IMR-90 (cell line): ENCODE data around the gene NEURL1B. TPM values are rescaled to one million over a fixed set of nuclear protein-coding genes. Genes with fewer than 3 reads are reported as not detected.

Experiments used
- ATAC-seq: fragments of 200-7000 bp; cut with Tn5 transposase; 2 replicates; pipeline ENCODE4 v1.9.1; 2020; ENCODE audit warnings: low read depth, mild to moderate bottlenecking, moderate library complexity
- BruUV-seq: library from RNA; stranded (reverse); fragments of 400-500 nt; replicated peaks from 2 replicates; lab custom pipeline; 2021; lab: Mats Ljungman, UMichigan
- CTCF ChIA-PET: fragments of 300-600 bp; formaldehyde crosslinking; extraction: SDS; loops from one replicate; lab custom pipeline; 2021; ENCODE audit warnings: antibody characterized with exemption; lab: Yijun Ruan, JAX
- POLR2A ChIA-PET: fragments of 300-600 bp; sonication (Branson Sonifier 250); formaldehyde crosslinking; loops from one replicate; lab custom pipeline; 2022; ENCODE audit warnings: antibody characterized with exemption; ENCODE audit not compliant: unreplicated experiment; lab: Charles Lee
- DNase-seq: peaks from one replicate; pipeline ENCODE4 v3.0.0; 2013
- H2AFZ ChIP-seq: replicated peaks from 2 replicates; pipeline ENCODE3; 2013; ENCODE audit warnings: low read length, mild to moderate bottlenecking; ENCODE audit not compliant: poor library complexity
- H2AK5ac ChIP-seq: 2 replicates; pipeline ENCODE4 v1.6.1; 2013; ENCODE audit warnings: low read depth, low read length, inconsistent platforms
- H2AK9ac ChIP-seq: replicated peaks from 2 replicates; pipeline ENCODE3; 2013; ENCODE audit warnings: mild to moderate bottlenecking, low read depth, low read length, moderate library complexity; ENCODE audit not compliant: poor library complexity
- H2BK120ac ChIP-seq: 2 replicates; pipeline ENCODE4 v1.6.1; 2013; ENCODE audit warnings: low read depth, low read length, inconsistent platforms
- H2BK15ac ChIP-seq: 3 replicates; pipeline ENCODE4 v1.6.1; 2013; ENCODE audit warnings: low read depth, low read length, inconsistent platforms
- H2BK20ac ChIP-seq: 2 replicates; pipeline ENCODE4 v1.6.1; 2013; ENCODE audit warnings: low read depth, mild to moderate bottlenecking, inconsistent platforms, low read length, moderate library complexity
- H2BK5ac ChIP-seq: 2 replicates; pipeline ENCODE4 v1.6.1; 2013; ENCODE audit warnings: mild to moderate bottlenecking, low read depth, low read length, inconsistent platforms; ENCODE audit not compliant: poor library complexity, severe bottlenecking
- H3K14ac ChIP-seq: replicated peaks from 2 replicates; pipeline ENCODE4 v1.6.1; 2013; ENCODE audit warnings: low read depth, low read length, inconsistent platforms
- H3K18ac ChIP-seq: 2 replicates; pipeline ENCODE4 v1.6.1; 2013; ENCODE audit warnings: low read depth, low read length, control low read depth
- H3K23ac ChIP-seq: 2 replicates; pipeline ENCODE4 v1.6.1; 2013; ENCODE audit warnings: low read depth, low read length, inconsistent platforms
- H3K27ac ChIP-seq: 2 replicates; pipeline ENCODE4 v1.5.1; 2013; ENCODE audit warnings: mild to moderate bottlenecking, control low read depth, low read length; ENCODE audit not compliant: insufficient read depth
- H3K27me3 ChIP-seq: 2 replicates; pipeline ENCODE4 v1.6.1; 2013; ENCODE audit warnings: low read length; ENCODE audit not compliant: control insufficient read depth, insufficient read depth
- H3K36me3 ChIP-seq: 2 replicates; pipeline ENCODE4 v1.6.1; 2013; ENCODE audit warnings: low read length, mixed read lengths; ENCODE audit not compliant: control insufficient read depth, insufficient read depth
- H3K4ac ChIP-seq: 2 replicates; pipeline ENCODE4 v1.6.1; 2013; ENCODE audit warnings: low read depth, low read length, inconsistent platforms
- H3K4me1 ChIP-seq: 2 replicates; pipeline ENCODE4 v1.6.1; 2013; ENCODE audit warnings: low read length, mixed read lengths; ENCODE audit not compliant: control insufficient read depth, insufficient read depth
- H3K4me2 ChIP-seq: 2 replicates; pipeline ENCODE4 v1.6.1; 2013; ENCODE audit warnings: low read depth, mild to moderate bottlenecking, control low read depth, low read length, moderate library complexity
- H3K4me3 ChIP-seq: 2 replicates; pipeline ENCODE4 v1.5.1; 2013; ENCODE audit warnings: low read depth, mild to moderate bottlenecking, control low read depth, low read length, moderate library complexity; ENCODE audit not compliant: insufficient read depth
- H3K56ac ChIP-seq: 2 replicates; pipeline ENCODE4 v1.6.1; 2013; ENCODE audit warnings: low read length, inconsistent platforms; ENCODE audit not compliant: insufficient read depth; ENCODE audit errors: extremely low read depth
- H3K79me1 ChIP-seq, 2 experiments: 2 replicates each; pipeline ENCODE4 v1.6.1; 2013; ENCODE audit warnings: low read length in 2 of 2, inconsistent platforms in 1 of 2, low read depth in 1 of 2
- H3K9ac ChIP-seq: 2 replicates; pipeline ENCODE4 v1.6.1; 2013; ENCODE audit warnings: low read depth, low read length, control low read depth
- H3K9me1 ChIP-seq: 2 replicates; pipeline ENCODE4 v1.6.1; 2013; ENCODE audit warnings: low read length, inconsistent platforms; ENCODE audit not compliant: insufficient read depth
- H3K9me3 ChIP-seq: 2 replicates; pipeline ENCODE4 v1.6.1; 2013; ENCODE audit warnings: low read length; ENCODE audit not compliant: control insufficient read depth, insufficient read depth
- H4K20me1 ChIP-seq: 2 replicates; pipeline ENCODE4 v1.6.1; 2013; ENCODE audit warnings: low read length, inconsistent platforms; ENCODE audit not compliant: insufficient read depth
- H4K5ac ChIP-seq: 2 replicates; pipeline ENCODE4 v1.6.1; 2013; ENCODE audit warnings: mild to moderate bottlenecking, low read depth, low read length, control low read depth
- H4K8ac ChIP-seq, 2 experiments: 2 replicates each; pipeline ENCODE4 v1.6.1; 2013; ENCODE audit warnings: low read depth in 2 of 2, low read length in 2 of 2, control low read depth in 1 of 2, inconsistent platforms in 1 of 2
- H4K91ac ChIP-seq: 2 replicates; pipeline ENCODE4 v1.6.1; 2013; ENCODE audit warnings: low read depth, low read length, inconsistent platforms; ENCODE audit not compliant: insufficient read depth
- BHLHE40 ChIP-seq: fragments of 150-350 bp; IDR thresholded peaks from 2 replicates; pipeline ENCODE4 v1.6.1; 2016; ENCODE audit warnings: mild to moderate bottlenecking, low read depth, low read length
- CEBPB ChIP-seq: IDR thresholded peaks from 2 replicates; pipeline ENCODE4 v1.6.1; 2012; ENCODE audit warnings: low read depth, low read length, improper control_type of control experiment
- CHD1 ChIP-seq: IDR thresholded peaks from 2 replicates; pipeline ENCODE4 v1.6.1; 2012; ENCODE audit warnings: low read depth, low read length, improper control_type of control experiment
- ELK1 ChIP-seq: fragments of 150-350 bp; IDR thresholded peaks from 2 replicates; pipeline ENCODE4 v1.6.1; 2016; ENCODE audit warnings: low read depth, mild to moderate bottlenecking, low read length, moderate library complexity, borderline replicate concordance
- FOS ChIP-seq: fragments of 150-350 bp; IDR thresholded peaks from 2 replicates; pipeline ENCODE4 v1.6.1; 2016; ENCODE audit warnings: low read depth, low read length
- MAFK ChIP-seq: IDR thresholded peaks from 2 replicates; pipeline ENCODE4 v1.6.1; 2012; ENCODE audit warnings: low read depth, low read length, improper control_type of control experiment
- MAZ ChIP-seq: IDR thresholded peaks from 2 replicates; pipeline ENCODE4 v1.6.1; 2012; ENCODE audit warnings: low read depth, mild to moderate bottlenecking, low read length, improper control_type of control experiment, moderate library complexity, borderline replicate concordance
- MXI1 ChIP-seq: IDR thresholded peaks from 2 replicates; pipeline ENCODE4 v1.6.1; 2012; ENCODE audit warnings: low read depth, mild to moderate bottlenecking, low read length, moderate library complexity, borderline replicate concordance
- NFE2L2 ChIP-seq: fragments of 150-350 bp; IDR thresholded peaks from 2 replicates; pipeline ENCODE4 v1.6.1; 2016; ENCODE audit warnings: low read depth, mild to moderate bottlenecking, low read length
- POLR2A ChIP-seq: IDR thresholded peaks from 2 replicates; pipeline ENCODE4 v1.6.1; 2012; ENCODE audit warnings: mild to moderate bottlenecking, low read depth, low read length
- RAD21 ChIP-seq: IDR thresholded peaks from 2 replicates; pipeline ENCODE4 v1.6.1; 2012; ENCODE audit warnings: low read length, improper control_type of control experiment
- RCOR1 ChIP-seq: IDR thresholded peaks from 2 replicates; pipeline ENCODE4 v1.6.1; 2012; ENCODE audit warnings: mild to moderate bottlenecking, low read length, improper control_type of control experiment; ENCODE audit not compliant: insufficient replicate concordance
- RFX5 ChIP-seq: IDR thresholded peaks from 2 replicates; pipeline ENCODE4 v1.8.0; 2012; ENCODE audit warnings: low read depth, mild to moderate bottlenecking, low read length, moderate library complexity
- SMC3 ChIP-seq: fragments of 150-350 bp; IDR thresholded peaks from 2 replicates; pipeline ENCODE4 v1.6.1; 2016; ENCODE audit warnings: low read depth, mild to moderate bottlenecking, antibody characterized with exemption, low read length, moderate library complexity
- USF2 ChIP-seq: fragments of 150-350 bp; IDR thresholded peaks from 2 replicates; pipeline ENCODE4 v1.6.1; 2017; ENCODE audit warnings: mild to moderate bottlenecking, antibody characterized with exemption, low read length, low read depth
- WGBS, 2 experiments: methylation state at CpG; one replicate each; pipeline versions ENCODE4 v1.1.5 to v1.1.7; 2013; ENCODE audit warnings: missing lambda C conversion rate in 2 of 2; ENCODE audit not compliant: insufficient read length in 1 of 2; ENCODE audit errors: extremely low coverage in 2 of 2; 5-methylcytosine and 5-hydroxymethylcytosine counted together
- dilution Hi-C: fragments of 300-500 bp; cut with HindIII; formaldehyde crosslinking; loops from one replicate; pipeline ENCODE4 v1.14.3; 2018; ENCODE audit warnings: low sequenced_read_pairs; ENCODE audit not compliant: unreplicated experiment
- in situ Hi-C: fragments of 300-500 bp; cut with MboI; formaldehyde crosslinking; loops from 3 replicates; pipeline ENCODE4 v1.14.3; 2019; ENCODE audit warnings: low sequenced_read_pairs, inconsistent platforms, mixed read lengths
- intact Hi-C: fragments of 100-400 bp; cut with micrococcal nuclease; formaldehyde crosslinking; loops from 2 replicates; pipeline ENCODE4 v1.10.0; 2022
- polyA plus RNA-seq, 3 experiments: library from polyadenylated mRNA; depleted of rRNA; stranded (reverse); fragments of >200 nt; gene quantifications; 2 replicates each; pipeline ENCODE4 v1.2.3, GENCODE V29; 2012; ENCODE audit warnings: low replicate concordance in 1 of 3
- total RNA-seq: library from RNA; depleted of rRNA; stranded (reverse); fragments of >200 nt; gene quantifications from 2 replicates; pipeline ENCODE4 v1.2.3, GENCODE V29; 2012
- TF ChIP-seq, protein P1 (sequence below): conservative IDR thresholded peaks from 2 replicates; pipeline ENCODE4 v1.5.1; 2012; ENCODE audit warnings: mild to moderate bottlenecking, low read depth, low read length, improper control_type of control experiment

The NEURL1B gene
- total and polyA plus RNA-seq, 2 of the 4 experiments (the other 2 are of a cell fraction), result 1.8 to 2.8 TPM

- Histone ChIP-seq H3K79me1 (peaks cover 3 to 26% of the 10 kb centered on the region in 2 experiments; a peak in 2 of 4 replicates), H3K18ac (no peak overlapping the region), H2BK15ac (no peak overlapping the region), H3K4me1 (peaks cover 2% of the 10 kb centered on the region; the same call in 1 of the 2 replicates), H4K5ac (no peak overlapping the region), H3K23ac (no peak overlapping the region), H3K9me1 (no peaks in the 10 kb centered on the region), H3K14ac (no peak overlapping the region), H3K27ac (no peak overlapping the region), H4K20me1 (no peaks in the 10 kb centered on the region), H3K56ac (no peak overlapping the region), H2BK5ac (no peak overlapping the region), H3K9me3 (no peaks in the 10 kb centered on the region), H2AK5ac (no peak overlapping the region), H4K91ac (no peak overlapping the region), H4K8ac (no peak overlapping the region), H3K4me2 (no peak overlapping the region), H2AK9ac (peak overlapping the region; percentile 67), H3K4me3 (no peak overlapping the region), H3K27me3 (no peaks in the 10 kb centered on the region), H2BK20ac (no peak overlapping the region), H2AFZ (no peak overlapping the region), H3K9ac (no peak overlapping the region), H3K36me3 (no peaks in the 10 kb centered on the region; the same call in 1 of the 2 replicates), H2BK120ac (no peak overlapping the region), H3K4ac (no peak overlapping the region)
- no peak for DNase-seq
- in situ Hi-C loops, result no loop called here
- intact Hi-C loops, result no loop called here
- no CpG with 5 or more reads among the region's 5 CpGs for WGBS, 2 experiments
- no peak for TF ChIP-seq SMC3
- no peak for TF ChIP-seq USF2
- no peak for TF ChIP-seq CEBPB
- TF ChIP-seq ELK1, result no peak
- TF ChIP-seq POLR2A, result no peak
- TF ChIP-seq CHD1, result no peak
- TF ChIP-seq RCOR1, result no peak
- no peak for TF ChIP-seq MAZ
- no peak for TF ChIP-seq BHLHE40
- TF ChIP-seq MXI1, result no peak
- TF ChIP-seq RFX5, result no peak
- no peak for TF ChIP-seq NFE2L2
- TF ChIP-seq, protein P1, sequence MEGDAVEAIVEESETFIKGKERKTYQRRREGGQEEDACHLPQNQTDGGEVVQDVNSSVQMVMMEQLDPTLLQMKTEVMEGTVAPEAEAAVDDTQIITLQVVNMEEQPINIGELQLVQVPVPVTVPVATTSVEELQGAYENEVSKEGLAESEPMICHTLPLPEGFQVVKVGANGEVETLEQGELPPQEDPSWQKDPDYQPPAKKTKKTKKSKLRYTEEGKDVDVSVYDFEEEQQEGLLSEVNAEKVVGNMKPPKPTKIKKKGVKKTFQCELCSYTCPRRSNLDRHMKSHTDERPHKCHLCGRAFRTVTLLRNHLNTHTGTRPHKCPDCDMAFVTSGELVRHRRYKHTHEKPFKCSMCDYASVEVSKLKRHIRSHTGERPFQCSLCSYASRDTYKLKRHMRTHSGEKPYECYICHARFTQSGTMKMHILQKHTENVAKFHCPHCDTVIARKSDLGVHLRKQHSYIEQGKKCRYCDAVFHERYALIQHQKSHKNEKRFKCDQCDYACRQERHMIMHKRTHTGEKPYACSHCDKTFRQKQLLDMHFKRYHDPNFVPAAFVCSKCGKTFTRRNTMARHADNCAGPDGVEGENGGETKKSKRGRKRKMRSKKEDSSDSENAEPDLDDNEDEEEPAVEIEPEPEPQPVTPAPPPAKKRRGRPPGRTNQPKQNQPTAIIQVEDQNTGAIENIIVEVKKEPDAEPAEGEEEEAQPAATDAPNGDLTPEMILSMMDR, result no peak
- TF ChIP-seq MAFK, result no peak
- TF ChIP-seq RAD21, result no peak
- no peak for TF ChIP-seq FOS
- BruUV-seq, result no TSS peak
- POLR2A ChIA-PET, result interaction anchor here (0.6 kb wide), 1 partner anchor 89 kb away, joined by 3 read pairs; no protein-coding TSS in a partner anchor
- CTCF ChIA-PET, result no interaction called here
- no peak for ATAC-seq
- dilution Hi-C loops, result no loop called here
Measured at GRCh38 chr5:172680921-172681320, 39.9 kb downstream of the NEURL1B start.
